GM23248 (cell line): Measurements from ENCODE around the gene RUVBL2. TPM values are rescaled to one million over a fixed set of nuclear protein-coding genes. Genes with fewer than 3 reads are reported as not detected.
A peak's percentile ranks its signal among the peaks of the same experiment; 100 is the strongest.
"Not testable (repeated sequence)": the region's sequence is repeated elsewhere in the genome, so short reads cannot be mapped to it uniquely, and the experiment has no call there.

Experiments used
- DNase-seq: peaks from one replicate; pipeline ENCODE4 v3.0.0-alpha.2; 2015
- H2AFZ ChIP-seq: fragments of 200-600 bp; sonication (generic); 2 replicates; pipeline ENCODE4 v1.6.1; 2016; ENCODE audit warnings: antibody characterized with exemption
- H3F3A ChIP-seq: fragments of 200-600 bp; sonication (generic); 2 replicates; pipeline ENCODE4 v1.6.1; 2016; ENCODE audit warnings: mild to moderate bottlenecking, antibody characterized with exemption, mixed run types; ENCODE audit not compliant: insufficient read depth
- H3K27ac ChIP-seq: fragments of 200-600 bp; sonication (generic); 2 replicates; pipeline ENCODE4 v1.5.1; 2016; ENCODE audit warnings: mild to moderate bottlenecking
- H3K27me3 ChIP-seq: fragments of 200-600 bp; sonication (generic); replicated peaks from 2 replicates; pipeline ENCODE4 v1.6.1; 2016; ENCODE audit warnings: mild to moderate bottlenecking; ENCODE audit not compliant: insufficient read depth
- H3K36me3 ChIP-seq: fragments of 200-600 bp; sonication (generic); 2 replicates; pipeline ENCODE4 v1.6.1; 2016; ENCODE audit warnings: low read depth, mild to moderate bottlenecking
- H3K4me1 ChIP-seq: fragments of 200-600 bp; sonication (generic); 2 replicates; pipeline ENCODE4 v1.6.1; 2016; ENCODE audit warnings: mild to moderate bottlenecking; ENCODE audit not compliant: insufficient read depth
- H3K4me2 ChIP-seq: fragments of 200-600 bp; sonication (generic); one replicate; pipeline ENCODE4 v1.6.1; 2016; ENCODE audit warnings: mild to moderate bottlenecking; ENCODE audit not compliant: unreplicated experiment
- H3K4me3 ChIP-seq: fragments of 200-600 bp; sonication (generic); 2 replicates; pipeline ENCODE4 v1.5.1; 2016; ENCODE audit warnings: mild to moderate bottlenecking
- H3K79me2 ChIP-seq: fragments of 200-600 bp; sonication (generic); 2 replicates; pipeline ENCODE4 v1.6.1; 2016; ENCODE audit warnings: mild to moderate bottlenecking; ENCODE audit not compliant: insufficient read depth
- H3K9ac ChIP-seq: fragments of 200-600 bp; sonication (generic); 2 replicates; pipeline ENCODE4 v1.6.1; 2016; ENCODE audit warnings: mild to moderate bottlenecking
- H3K9me2 ChIP-seq: fragments of 200-600 bp; sonication (generic); 2 replicates; pipeline ENCODE4 v1.6.1; 2016; ENCODE audit warnings: mixed run types, mild to moderate bottlenecking, moderate library complexity; ENCODE audit not compliant: insufficient read depth
- H3K9me3 ChIP-seq: fragments of 200-600 bp; sonication (generic); one replicate; pipeline ENCODE4 v1.6.1; 2017; ENCODE audit warnings: low read depth
- H4K20me1 ChIP-seq: fragments of 200-600 bp; sonication (generic); 2 replicates; pipeline ENCODE4 v1.6.0; 2016; ENCODE audit not compliant: insufficient read depth
- EZH2 ChIP-seq: fragments of 200-600 bp; sonication (generic); IDR thresholded peaks from 2 replicates; pipeline ENCODE4 v1.6.1; 2018; ENCODE audit warnings: antibody characterized with exemption, mild to moderate bottlenecking; ENCODE audit not compliant: insufficient read depth, poor library complexity, severe bottlenecking
- EZH2phosphoT487 ChIP-seq: fragments of 200-600 bp; sonication (generic); IDR thresholded peaks from 2 replicates; pipeline ENCODE4 v1.6.1; 2018; ENCODE audit warnings: antibody characterized with exemption, moderate library complexity, mild to moderate bottlenecking, low read depth; ENCODE audit not compliant: insufficient read depth
- WGBS, 2 experiments: methylation state at CpG; one replicate each; pipeline ENCODE4 v1.1.6; 2015 to 2017; ENCODE audit warnings: low lambda C conversion rate in 2 of 2, low coverage in 1 of 2; ENCODE audit errors: missing lambda C conversion rate in 2 of 2; 5-methylcytosine and 5-hydroxymethylcytosine counted together
- in situ Hi-C: fragments of 300-500 bp; cut with MboI; formaldehyde crosslinking; loops from 2 replicates; pipeline ENCODE4 v1.15.0; 2020
- polyA plus RNA-seq: library from polyadenylated mRNA; unstranded; fragments of >200 nt; fragmentation: Nextera tagmentation; extraction: Ambion mirVana; gene quantifications from 2 replicates; pipeline ENCODE4 v1.2.1, GENCODE V29; 2016
- total RNA-seq: library from RNA; depleted of rRNA; stranded (reverse); fragments of >200 nt; shearing (Covaris generic); gene quantifications from 2 replicates; pipeline ENCODE4 v1.2.3, GENCODE V29; 2014

RUVBL2 gene
- total and polyA plus RNA-seq, 2 experiments from 2014 or later: 129 to 177 TPM

DNA sequence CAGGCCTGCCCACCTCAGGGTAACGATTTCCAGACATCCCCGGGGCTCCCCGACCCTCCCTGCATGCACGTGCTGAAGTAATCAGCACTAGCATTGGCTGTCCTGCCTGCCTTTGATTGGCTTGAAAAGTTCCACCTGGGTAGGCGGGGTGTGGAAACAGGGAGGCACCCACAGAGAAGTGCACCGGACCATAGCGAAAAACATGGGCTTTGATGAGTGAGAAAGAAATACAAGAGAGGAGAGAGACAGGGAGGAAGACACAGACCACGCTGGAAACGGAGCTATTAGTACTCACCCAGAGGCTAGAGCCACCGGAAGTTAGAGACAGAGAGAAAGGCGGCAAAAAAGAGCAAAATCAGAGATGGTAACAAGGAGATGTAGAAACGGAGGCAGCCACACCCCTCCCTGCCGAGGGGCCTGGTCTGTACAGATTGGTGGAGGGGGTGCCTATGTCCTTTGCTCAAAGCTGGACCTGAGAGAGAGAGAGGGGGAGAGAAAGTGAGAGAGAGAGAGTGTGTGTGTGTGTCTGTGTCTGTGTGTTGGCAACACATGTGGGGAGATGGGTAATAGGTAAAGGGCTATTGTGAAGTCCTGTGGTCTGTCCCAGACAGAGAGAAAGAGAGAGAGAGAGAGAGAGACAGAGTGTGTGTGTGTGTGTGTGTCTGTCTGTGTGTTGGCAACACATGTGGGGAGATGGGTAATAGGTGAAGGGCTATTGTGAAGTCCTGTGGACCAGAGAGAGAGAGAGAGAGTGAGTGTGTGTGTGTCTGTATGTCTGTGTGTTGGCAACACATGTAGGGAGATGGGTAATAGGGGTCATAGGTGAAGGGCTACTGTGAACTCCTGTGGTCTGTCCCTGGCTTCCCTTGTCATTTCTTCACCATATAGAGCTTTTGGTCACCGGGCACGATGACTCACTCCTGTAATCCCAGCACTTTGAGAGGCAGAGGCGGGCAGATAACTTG lies 27.5 kb downstream of the RUVBL2 start:
- H2AFZ ChIP-seq: no peak overlapping the region
- no peaks in the 10 kb centered on the region for H4K20me1 ChIP-seq
- no peak overlapping the region for H3K4me3 ChIP-seq
- no peaks in the 10 kb centered on the region for H3K27me3 ChIP-seq
- H3K4me2 ChIP-seq: no peak overlapping the region
- no peak for TF ChIP-seq EZH2phosphoT487
- TF ChIP-seq EZH2: no peak
- H3K9me2 ChIP-seq: no peaks in the 10 kb centered on the region
- H3K9me3 ChIP-seq: no peaks in the 10 kb centered on the region
- in situ Hi-C loops: no loop called here
- H3K4me1 ChIP-seq: peaks cover 9% of the 10 kb centered on the region
- H3K9ac ChIP-seq: no peak overlapping the region
- WGBS, 2 experiments: 50 to 51% methylated on average over 16 of the region's 16 CpGs
- H3K79me2 ChIP-seq: no peaks in the 10 kb centered on the region
- no peaks in the 10 kb centered on the region for H3F3A ChIP-seq
- peak; percentile 42 for DNase-seq
- no peak overlapping the region for H3K27ac ChIP-seq
- no peaks in the 10 kb centered on the region for H3K36me3 ChIP-seq

DNA sequence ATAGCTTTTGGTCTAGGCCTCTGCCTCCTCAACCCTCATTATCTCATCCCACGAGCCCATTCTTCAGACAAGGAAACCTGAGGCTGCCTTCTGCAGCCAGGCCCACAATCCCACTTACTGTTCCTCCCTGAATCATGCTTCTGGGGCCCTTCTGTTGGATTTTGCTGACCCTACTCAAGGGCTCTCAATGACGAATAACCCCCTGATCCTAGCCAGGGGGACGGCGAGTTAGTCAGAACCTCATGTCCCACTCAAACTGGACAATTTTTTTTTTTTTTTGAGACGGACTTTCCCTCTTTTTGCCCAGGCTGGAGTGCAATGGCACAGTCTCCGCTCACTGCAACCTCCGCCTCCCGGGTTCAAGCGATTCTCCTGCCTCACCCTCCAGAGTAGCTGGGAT lies 28.4 kb downstream of the RUVBL2 start:
- Histone ChIP-seq H3K4me2 (no peak overlapping the region), H2AFZ (no peak overlapping the region), H3F3A (no peaks in the 10 kb centered on the region), H3K36me3 (no peaks in the 10 kb centered on the region), H3K9me3 (no peaks in the 10 kb centered on the region), H3K27ac (no peak overlapping the region), H4K20me1 (no peaks in the 10 kb centered on the region), H3K9me2 (no peaks in the 10 kb centered on the region), H3K9ac (no peak overlapping the region), H3K4me1 (peaks cover 9% of the 10 kb centered on the region), H3K4me3 (no peak overlapping the region), H3K27me3 (no peaks in the 10 kb centered on the region), H3K79me2 (no peaks in the 10 kb centered on the region)
- TF ChIP-seq EZH2phosphoT487 (no peak), EZH2 (no peak)
- DNase-seq: no peak
- 86 to 88% methylated on average over 9 of the region's 9 CpGs for WGBS, 2 experiments
- in situ Hi-C loops: no loop called here

DNA sequence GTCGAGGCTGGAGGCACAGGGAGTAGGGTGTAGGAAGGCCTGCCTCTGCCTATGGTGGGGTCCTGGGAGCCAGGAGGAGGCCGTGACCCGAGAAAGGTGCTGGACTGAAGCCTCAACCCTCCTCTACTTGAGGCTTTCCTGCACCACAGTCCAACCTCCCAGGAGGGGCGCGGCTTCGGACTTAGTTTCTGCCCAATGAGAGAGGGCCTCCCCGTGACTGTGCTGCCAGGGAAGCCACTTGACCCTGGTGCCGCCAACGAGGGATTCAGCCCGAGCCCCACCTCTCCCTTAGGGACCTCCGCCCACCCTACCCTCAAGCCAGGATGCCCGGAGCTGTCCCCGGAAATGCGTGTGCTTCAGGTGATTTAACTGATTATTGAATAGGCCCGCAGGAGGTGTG lies 30.5 kb downstream of the RUVBL2 start, which contains the start of gene CGB3:
Gene CGB3, minus strand, starts transcription at position 101 of the 400 bp plus-strand sequence. CDS start 362 bp downstream, outside the sequence.
- H3K4me1 ChIP-seq, H3K9me3 ChIP-seq, DNase-seq, H4K20me1 ChIP-seq, in situ Hi-C loops, H3K36me3 ChIP-seq, H3K9ac ChIP-seq, H3K4me2 ChIP-seq, H2AFZ ChIP-seq, H3K79me2 ChIP-seq, H3F3A ChIP-seq, H3K9me2 ChIP-seq, H3K27ac ChIP-seq, H3K27me3 ChIP-seq, H3K4me3 ChIP-seq: not testable (repeated sequence)
- WGBS, 2 experiments: 67 to 75% methylated on average over 1 to 2 of the region's 15 CpGs

DNA sequence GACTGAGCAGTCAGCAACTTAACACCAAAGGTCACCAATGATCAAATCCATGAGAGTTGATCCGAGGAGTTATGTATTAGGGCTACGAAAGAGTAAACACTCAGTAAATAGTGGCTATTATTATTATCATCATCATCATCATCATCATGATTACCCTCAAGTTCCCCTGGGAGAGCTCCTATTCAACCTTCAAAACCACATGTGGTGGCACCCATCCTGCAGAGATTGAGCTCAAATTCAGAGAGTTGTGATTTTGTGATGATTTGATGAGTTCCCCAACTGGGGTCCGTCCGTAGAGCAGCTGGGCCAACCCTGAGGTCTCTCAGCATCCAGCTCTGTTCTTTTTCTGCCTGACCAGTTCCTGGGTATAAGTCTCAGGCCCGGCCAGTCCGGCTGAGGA lies 31.4 kb downstream of the RUVBL2 start:
- not testable (repeated sequence) for H3K9me3 ChIP-seq, H3K9ac ChIP-seq

DNA sequence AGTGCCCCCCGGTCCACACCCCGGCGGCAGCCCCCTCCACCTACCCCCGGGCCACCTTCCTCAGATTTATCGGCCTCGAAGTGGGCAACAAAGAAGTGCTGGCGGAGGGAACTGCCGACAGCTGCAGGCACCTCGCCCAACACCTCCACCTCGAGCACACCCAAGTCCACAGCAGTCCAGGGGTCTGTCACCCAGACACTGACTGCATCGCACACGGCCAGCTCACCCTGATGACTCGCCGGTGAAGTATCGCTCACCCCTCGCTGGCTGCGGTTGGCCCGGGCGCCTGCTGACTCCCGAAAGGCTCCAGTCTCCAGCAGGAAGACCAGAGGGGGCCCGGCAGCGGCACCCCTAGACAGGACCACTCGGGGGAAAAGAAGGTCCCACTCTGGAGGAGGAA lies 31.9 kb downstream of the RUVBL2 start:
- H4K20me1 ChIP-seq, H3K9ac ChIP-seq, H2AFZ ChIP-seq, H3K4me1 ChIP-seq, H3K9me3 ChIP-seq, H3F3A ChIP-seq, H3K4me2 ChIP-seq, H3K27ac ChIP-seq, H3K36me3 ChIP-seq, H3K4me3 ChIP-seq, H3K27me3 ChIP-seq, H3K9me2 ChIP-seq, in situ Hi-C loops, H3K79me2 ChIP-seq: not testable (repeated sequence)
- 58 to 68% methylated on average over 20 to 23 of the region's 23 CpGs for WGBS, 2 experiments
- peak; percentile 20 for DNase-seq

More for the DNA sequence above, 31.4 kb downstream of the RUVBL2 start:
- H3K79me2 ChIP-seq, DNase-seq, H3K27ac ChIP-seq, H3K36me3 ChIP-seq, in situ Hi-C loops, H3K4me1 ChIP-seq, H2AFZ ChIP-seq, H3K9me2 ChIP-seq, H3K27me3 ChIP-seq, H4K20me1 ChIP-seq, H3K4me3 ChIP-seq, H3K4me2 ChIP-seq, H3F3A ChIP-seq: not testable (repeated sequence)
- 80 to 93% methylated on average over 3 to 4 of the region's 6 CpGs for WGBS, 2 experiments

DNA sequence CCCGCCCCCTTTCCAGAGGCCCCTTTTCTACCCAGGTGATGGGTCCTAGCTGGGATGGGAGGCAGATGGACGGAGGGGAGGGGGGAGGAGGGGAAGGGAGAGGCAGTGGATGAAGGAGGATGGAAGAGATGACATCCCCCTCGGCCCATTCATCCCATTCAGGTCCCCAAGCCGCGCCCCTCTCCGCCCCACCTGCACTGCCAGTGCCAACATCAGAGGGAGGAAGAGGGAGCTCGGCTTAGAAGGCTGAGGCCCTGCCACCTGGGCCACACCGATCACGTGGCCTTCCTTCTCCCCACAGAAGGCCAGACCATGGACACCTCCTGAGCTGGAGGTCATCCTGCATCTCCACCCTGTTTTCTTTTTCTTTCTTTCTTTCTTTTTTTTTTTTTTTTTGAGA lies 35.0 kb downstream of the RUVBL2 start:
- H3K4me3 ChIP-seq, H3K4me1 ChIP-seq, H3K9ac ChIP-seq, H3K79me2 ChIP-seq, H3K9me2 ChIP-seq, H3F3A ChIP-seq, in situ Hi-C loops, H2AFZ ChIP-seq, H3K27me3 ChIP-seq, H4K20me1 ChIP-seq, H3K27ac ChIP-seq, DNase-seq, H3K9me3 ChIP-seq, H3K4me2 ChIP-seq, H3K36me3 ChIP-seq: not testable (repeated sequence)
- 79 to 96% methylated on average over 3 to 7 of the region's 9 CpGs for WGBS, 2 experiments

DNA sequence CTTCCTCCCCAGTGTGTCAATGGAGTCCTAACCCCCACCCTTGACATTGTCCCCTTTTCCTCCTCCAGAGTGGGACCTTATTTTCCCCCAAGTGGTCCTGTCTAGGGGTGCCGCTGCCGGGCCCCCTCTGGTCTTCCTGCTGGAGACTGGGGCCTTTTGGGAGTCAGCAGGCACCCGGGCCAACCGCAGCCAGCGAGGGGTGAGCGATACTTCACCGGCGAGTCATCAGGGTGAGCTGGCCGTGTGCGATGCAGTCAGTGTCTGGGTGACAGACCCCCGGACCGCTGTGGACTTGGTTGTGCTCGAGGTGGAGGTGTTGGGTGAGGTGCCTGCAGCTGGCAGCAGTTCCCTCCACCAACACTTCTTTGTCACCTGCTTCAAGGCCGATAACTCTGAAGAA lies 36.1 kb downstream of the RUVBL2 start:
- H3K4me3 ChIP-seq, H3K4me2 ChIP-seq, H3K9ac ChIP-seq, H2AFZ ChIP-seq, in situ Hi-C loops, H3K9me3 ChIP-seq, H3F3A ChIP-seq, H3K27ac ChIP-seq, H3K27me3 ChIP-seq, H3K4me1 ChIP-seq, H4K20me1 ChIP-seq, H3K9me2 ChIP-seq, H3K79me2 ChIP-seq, H3K36me3 ChIP-seq: not testable (repeated sequence)
- peak; percentile 55 for DNase-seq
- 46% methylated on average over 14 of the region's 14 CpGs for WGBS, 2 experiments
